HCT116 (cell line): ENCODE measurements around the gene ACP1.

ENCODE experiments used
- CTCF ChIP-seq, 3 experiments: fragments of 200-600 bp in 1 of 3; sonication (generic) in 1 of 3; IDR thresholded peaks in 2 of 3; conservative IDR thresholded peaks in 1 of 3; 2 replicates each; pipeline ENCODE4 v1.5.1; 2012 to 2017; ENCODE audit warnings: low read depth in 2 of 3, low read length in 2 of 3, antibody characterized with exemption in 1 of 3, borderline replicate concordance in 1 of 3, control low read depth in 1 of 3, mild to moderate bottlenecking in 1 of 3, mixed read lengths in 1 of 3, mixed run types in 1 of 3, moderate library complexity in 1 of 3; ENCODE audit not compliant: insufficient read depth in 1 of 3
- EGR1 ChIP-seq: IDR thresholded peaks from 2 replicates; pipeline ENCODE4 v1.6.1; 2012; ENCODE audit warnings: low read depth
- EZH2 ChIP-seq: fragments of 200-600 bp; sonication (generic); IDR thresholded peaks from 2 replicates; pipeline ENCODE4 v1.6.1; 2017; ENCODE audit warnings: antibody characterized with exemption, mixed run types
- EZH2phosphoT487 ChIP-seq: fragments of 200-600 bp; IDR thresholded peaks from 2 replicates; pipeline ENCODE4 v1.6.1; 2018; ENCODE audit warnings: antibody characterized with exemption, borderline replicate concordance
- MAX ChIP-seq: IDR thresholded peaks from 2 replicates; pipeline ENCODE4 v1.6.1; 2012
- POLR2A ChIP-seq: IDR thresholded peaks from 2 replicates; pipeline ENCODE4 v1.7.0; 2011; ENCODE audit warnings: borderline replicate concordance; ENCODE audit not compliant: insufficient read depth, insufficient read length; ENCODE audit errors: extremely low read depth
- POLR2AphosphoS5 ChIP-seq: IDR thresholded peaks from 2 replicates; pipeline ENCODE4 v1.6.1; 2011; ENCODE audit warnings: mild to moderate bottlenecking, low read depth, low read length, moderate library complexity
- RAD21 ChIP-seq: IDR thresholded peaks from 2 replicates; pipeline ENCODE4 v1.6.1; 2012; ENCODE audit warnings: low read depth, mild to moderate bottlenecking
- REST ChIP-seq: IDR thresholded peaks from 2 replicates; pipeline ENCODE4 v1.6.1; 2012; ENCODE audit warnings: low read depth
- SIN3A ChIP-seq: IDR thresholded peaks from 2 replicates; pipeline ENCODE4 v1.6.1; 2012; ENCODE audit warnings: low read depth
- SP1 ChIP-seq: IDR thresholded peaks from 2 replicates; pipeline ENCODE4 v1.6.1; 2012; ENCODE audit warnings: low read depth
- SRF ChIP-seq: IDR thresholded peaks from 2 replicates; pipeline ENCODE4 v1.6.1; 2012; ENCODE audit warnings: low read depth
- ZBTB33 ChIP-seq: IDR thresholded peaks from 2 replicates; pipeline ENCODE4 v1.6.1; 2011; ENCODE audit warnings: mild to moderate bottlenecking, low read length, moderate library complexity; ENCODE audit not compliant: insufficient replicate concordance; ENCODE audit errors: extremely low read depth
- ZNF274 ChIP-seq: fragments of 200-500 bp; sonication (Bioruptor generic); IDR thresholded peaks from 2 replicates; pipeline ENCODE4 v1.6.1; 2014; ENCODE audit warnings: mild to moderate bottlenecking, low read depth, low read length, inconsistent platforms

GRCh38 chr2:256094-256493 lies 8.7 kb upstream of the ACP1 start:
- no peak for TF ChIP-seq CTCF (IDR thresholded peaks at IDR 0.05 in 2 of 3, conservative IDR thresholded peaks at IDR 0.05 in 1 of 3; ENCODE audit: borderline replicate concordance in 1 of 3, insufficient read depth in 1 of 3, low read depth in 2 of 3, low read length in 2 of 3)
- no peak for TF ChIP-seq SP1
- no peak for TF ChIP-seq ZNF274
- TF ChIP-seq EZH2phosphoT487 = no peak
- no peak for TF ChIP-seq REST
- TF ChIP-seq POLR2A = no peak
- no peak for TF ChIP-seq RAD21
- TF ChIP-seq ZBTB33 = no peak
- TF ChIP-seq MAX = no peak
- no peak for TF ChIP-seq POLR2AphosphoS5
- no peak for TF ChIP-seq EZH2
- TF ChIP-seq SIN3A = no peak
- no peak for TF ChIP-seq SRF
- no peak for TF ChIP-seq EGR1
